Stimulated activated CD8-positive, alpha-beta memory T cell treated with anti-CD3 and anti-CD28 coated beads, Interleukin-4, amount 100 ng/mL, for 4 hours (primary cell): ENCODE data around the gene TMEM182.

Source experiments
- DNase-seq, 2 donors: peaks; one replicate each; pipeline ENCODE4 v3.0.0-alpha.2; 2020; ENCODE audit warnings: low read depth in 2 of 2, low spot score in 1 of 2

TMEM182 gene

GRCh38 chr2:102765061-102765460 is 3.2 kb downstream of the TMEM182 start:
- DNase-seq, result no peak

GRCh38 chr2:102768253-102768652 is 6.4 kb downstream of the TMEM182 start:
- DNase-seq, result no peak

- no peak for DNase-seq
Measured at GRCh38 chr2:102768892-102769291, 7.1 kb downstream of the TMEM182 start.

GRCh38 chr2:102770506-102770905 is 8.7 kb downstream of the TMEM182 start:
- no peak for DNase-seq

- DNase-seq, result no peak
Measured at GRCh38 chr2:102771114-102771513, 9.3 kb downstream of the TMEM182 start.

- no peak for DNase-seq
Measured at GRCh38 chr2:102772659-102773058, 10.8 kb downstream of the TMEM182 start.

- DNase-seq, result no peak
Measured at GRCh38 chr2:102773149-102773705, 11.4 kb downstream of the TMEM182 start.

GRCh38 chr2:102778260-102778659 is 16.4 kb downstream of the TMEM182 start:
- no peak for DNase-seq

- DNase-seq, result no peak
Measured at GRCh38 chr2:102780467-102780866, 18.6 kb downstream of the TMEM182 start.

GRCh38 chr2:102782187-102782586 is 20.4 kb downstream of the TMEM182 start:
- no peak for DNase-seq

- no peak for DNase-seq
Measured at GRCh38 chr2:102782933-102783332, 21.1 kb downstream of the TMEM182 start.

- no peak for DNase-seq
Measured at GRCh38 chr2:102783506-102784183, 21.8 kb downstream of the TMEM182 start.

- DNase-seq, result no peak
Measured at GRCh38 chr2:102784940-102785339, 23.1 kb downstream of the TMEM182 start.

GRCh38 chr2:102788216-102788884 is 26.5 kb downstream of the TMEM182 start:
- no peak for DNase-seq

GRCh38 chr2:102788885-102789260 is 27.0 kb downstream of the TMEM182 start:
- DNase-seq, result no peak

- no peak for DNase-seq
Measured at GRCh38 chr2:102789349-102790090, 27.7 kb downstream of the TMEM182 start.

GRCh38 chr2:102790091-102790455 is 28.2 kb downstream of the TMEM182 start:
- DNase-seq, result no peak

- no peak for DNase-seq
Measured at GRCh38 chr2:102792568-102793208, 30.9 kb downstream of the TMEM182 start.

- no peak for DNase-seq
Measured at GRCh38 chr2:102795641-102796040, 33.8 kb downstream of the TMEM182 start.

GRCh38 chr2:102796337-102796736 is 34.5 kb downstream of the TMEM182 start:
- DNase-seq, result no peak

GRCh38 chr2:102797486-102797885 is 35.7 kb downstream of the TMEM182 start:
- no peak for DNase-seq
